HEK293 (cell line): Measurements from ENCODE around the gene CLNK.
A peak's percentile ranks its signal among the peaks of the same experiment; 100 is the strongest.

Experiments
- CTCF ChIA-PET: fragments of 350-600 bp; formaldehyde crosslinking; extraction: SDS; loops from one replicate; lab custom pipeline; 2021; ENCODE audit warnings: antibody characterized with exemption; lab: Yijun Ruan, JAX
- POLR2A ChIA-PET: fragments of 300-600 bp; formaldehyde crosslinking; extraction: SDS; loops from one replicate; lab custom pipeline; 2020; ENCODE audit warnings: antibody characterized with exemption, inconsistent platforms; lab: Yijun Ruan, JAX
- H3K27ac ChIP-seq: fragments of 200-500 bp; sonication (Bioruptor generic); 2 replicates; pipeline ENCODE4 v1.5.1; 2014; ENCODE audit warnings: low read depth, low read length, control low read depth, inconsistent platforms; ENCODE audit errors: extremely low read depth
- H3K36me3 ChIP-seq, 2 experiments: fragments of 200-500 bp in 1 of 2; sonication (Bioruptor generic) in 1 of 2; 1 replicate in 1 of 2; 2 replicates in 1 of 2; pipeline ENCODE4 v1.5.1; 2014 to 2017; ENCODE audit warnings: inconsistent platforms in 2 of 2, low read length in 2 of 2; ENCODE audit not compliant: control insufficient read depth in 2 of 2, insufficient read depth in 1 of 2
- H3K4me1 ChIP-seq: fragments of 200-500 bp; sonication (Bioruptor generic); 2 replicates; pipeline ENCODE4 v1.5.1; 2014; ENCODE audit warnings: mild to moderate bottlenecking, low read length, inconsistent platforms; ENCODE audit not compliant: control insufficient read depth, insufficient read depth
- H3K4me3 ChIP-seq: 2 replicates; pipeline ENCODE4 v1.5.1; 2011; ENCODE audit warnings: low read depth, mild to moderate bottlenecking, control low read depth, low read length, moderate library complexity
- H3K9me3 ChIP-seq: fragments of 200-500 bp; sonication (Bioruptor generic); 2 replicates; pipeline ENCODE4 v1.5.1; 2014; ENCODE audit warnings: low read depth, low read length, inconsistent platforms; ENCODE audit not compliant: control insufficient read depth, insufficient read depth
- BCL11B ChIP-seq: fragments of 450-650 bp; formaldehyde crosslinking; IDR thresholded peaks from 2 replicates; pipeline ENCODE4 v1.5.1; 2016; ENCODE audit warnings: low read depth, missing biosample characterization, missing genetic modification characterization
- HOXA7 ChIP-seq: sonication (generic); formaldehyde crosslinking; IDR thresholded peaks from 2 replicates; pipeline ENCODE4 v1.8.1; 2022; ENCODE audit warnings: missing genetic modification reagents, borderline replicate concordance
- HOXD13 ChIP-seq: sonication (generic); formaldehyde crosslinking; IDR thresholded peaks from 2 replicates; pipeline ENCODE4 v1.8.0; 2022; ENCODE audit warnings: missing genetic modification reagents, borderline replicate concordance
- MEIS1 ChIP-seq: sonication (generic); formaldehyde crosslinking; IDR thresholded peaks from 2 replicates; pipeline ENCODE4 v1.8.1; 2022; ENCODE audit warnings: missing genetic modification reagents, mild to moderate bottlenecking, borderline replicate concordance
- PRDM6 ChIP-seq: fragments of 450-650 bp; formaldehyde crosslinking; IDR thresholded peaks from 2 replicates; pipeline ENCODE4 v1.5.1; 2017; ENCODE audit warnings: missing biosample characterization, missing genetic modification characterization
- ZBTB48 ChIP-seq: fragments of 450-650 bp; formaldehyde crosslinking; IDR thresholded peaks from 2 replicates; pipeline ENCODE4 v1.5.1; 2016; ENCODE audit warnings: missing biosample characterization, missing genetic modification characterization
- ZNF157 ChIP-seq: fragments of 450-650 bp; formaldehyde crosslinking; IDR thresholded peaks from 2 replicates; pipeline ENCODE4 v1.5.1; 2016; ENCODE audit warnings: missing biosample characterization, missing genetic modification characterization
- ZNF292 ChIP-seq: fragments of 450-650 bp; formaldehyde crosslinking; IDR thresholded peaks from 2 replicates; pipeline ENCODE4 v1.5.1; 2016; ENCODE audit warnings: low read depth, missing biosample characterization, missing genetic modification characterization, borderline replicate concordance
- ZNF311 ChIP-seq: fragments of 450-650 bp; formaldehyde crosslinking; IDR thresholded peaks from 2 replicates; pipeline ENCODE4 v1.5.1; 2017; ENCODE audit warnings: missing biosample characterization, missing genetic modification characterization, borderline replicate concordance
- ZNF354C ChIP-seq: fragments of 450-650 bp; formaldehyde crosslinking; IDR thresholded peaks from 2 replicates; pipeline ENCODE4 v1.5.1; 2016; ENCODE audit warnings: missing biosample characterization, missing genetic modification characterization, low read depth, borderline replicate concordance
- ZNF366 ChIP-seq: fragments of 450-650 bp; formaldehyde crosslinking; conservative IDR thresholded peaks from 2 replicates; pipeline ENCODE4 v1.5.1; 2016; ENCODE audit warnings: missing biosample characterization, missing genetic modification characterization
- ZNF473 ChIP-seq: fragments of 450-650 bp; formaldehyde crosslinking; IDR thresholded peaks from 2 replicates; pipeline ENCODE4 v1.5.1; 2017; ENCODE audit warnings: missing biosample characterization, missing genetic modification characterization
- ZNF585B ChIP-seq: fragments of 450-650 bp; formaldehyde crosslinking; IDR thresholded peaks from 2 replicates; pipeline ENCODE4 v1.5.1; 2016; ENCODE audit warnings: missing biosample characterization, missing genetic modification characterization
- ZNF621 ChIP-seq: fragments of 450-650 bp; formaldehyde crosslinking; IDR thresholded peaks from 2 replicates; pipeline ENCODE4 v1.5.1; 2017; ENCODE audit warnings: missing biosample characterization, missing genetic modification characterization
- ZNF626 ChIP-seq: fragments of 450-650 bp; sonication (Bioruptor Pico); formaldehyde crosslinking; IDR thresholded peaks from 2 replicates; pipeline ENCODE4 v1.5.1; 2018; ENCODE audit warnings: missing biosample characterization, missing genetic modification characterization, inconsistent platforms
- ZNF629 ChIP-seq: fragments of 450-650 bp; formaldehyde crosslinking; IDR thresholded peaks from 2 replicates; pipeline ENCODE4 v1.5.1; 2017; ENCODE audit warnings: missing biosample characterization, missing genetic modification characterization
- ZNF654 ChIP-seq: fragments of 450-650 bp; formaldehyde crosslinking; IDR thresholded peaks from 2 replicates; pipeline ENCODE4 v1.5.1; 2016; ENCODE audit warnings: low read depth, missing biosample characterization, missing genetic modification characterization
- ZNF704 ChIP-seq: fragments of 450-650 bp; formaldehyde crosslinking; IDR thresholded peaks from 2 replicates; pipeline ENCODE4 v1.5.1; 2016; ENCODE audit warnings: missing biosample characterization, missing genetic modification characterization
- ZNF785 ChIP-seq: fragments of 450-650 bp; formaldehyde crosslinking; IDR thresholded peaks from 2 replicates; pipeline ENCODE4 v1.5.1; 2016; ENCODE audit warnings: missing biosample characterization, missing genetic modification characterization
- ZSCAN30 ChIP-seq: fragments of 450-650 bp; IDR thresholded peaks from 2 replicates; pipeline ENCODE4 v1.5.1; 2018; ENCODE audit warnings: missing biosample characterization, mild to moderate bottlenecking, missing genetic modification characterization, moderate library complexity
- TF ChIP-seq, protein P1 (sequence below): fragments of 450-650 bp; formaldehyde crosslinking; IDR thresholded peaks from 2 replicates; pipeline ENCODE4 v1.5.1; 2016; ENCODE audit warnings: missing biosample characterization, missing genetic modification characterization
- TF ChIP-seq, protein P2 (sequence below): fragments of 450-650 bp; formaldehyde crosslinking; IDR thresholded peaks from 2 replicates; pipeline ENCODE4 v1.5.1; 2016; ENCODE audit warnings: missing biosample characterization, missing genetic modification characterization
- TF ChIP-seq, protein P3 (sequence below): fragments of 450-650 bp; formaldehyde crosslinking; IDR thresholded peaks from 2 replicates; pipeline ENCODE4 v1.5.1; 2016; ENCODE audit warnings: missing biosample characterization, missing genetic modification characterization

Gene CLNK

GRCh38 chr4:10656420-10656819 lies 28.1 kb downstream of the CLNK start:
- Histone ChIP-seq H3K4me3 (no peak overlapping the region), H3K4me1 (peaks cover 14% of the 10 kb centered on the region), H3K27ac (no peak overlapping the region), H3K36me3 (no peaks in the 10 kb centered on the region), H3K9me3 (no peaks in the 10 kb centered on the region)
- CTCF ChIA-PET: no interaction called here
- TF ChIP-seq ZNF366 (tag by site-specific recombination) (no peak), ZSCAN30 (tag by site-specific recombination) (no peak), ZNF292 (tag by site-specific recombination) (no peak), ZNF157 (no peak), HOXD13 (CRISPR knock-in tag) (no peak), ZNF354C (tag by site-specific recombination) (no peak), ZBTB48 (tag by site-specific recombination) (no peak), HOXA7 (CRISPR knock-in tag) (no peak), PRDM6 (tag by site-specific recombination) (no peak), ZNF654 (tag by site-specific recombination) (no peak), ZNF585B (tag by site-specific recombination) (no peak), BCL11B (no peak), MEIS1 (no peak)
- TF ChIP-seq, protein P1, sequence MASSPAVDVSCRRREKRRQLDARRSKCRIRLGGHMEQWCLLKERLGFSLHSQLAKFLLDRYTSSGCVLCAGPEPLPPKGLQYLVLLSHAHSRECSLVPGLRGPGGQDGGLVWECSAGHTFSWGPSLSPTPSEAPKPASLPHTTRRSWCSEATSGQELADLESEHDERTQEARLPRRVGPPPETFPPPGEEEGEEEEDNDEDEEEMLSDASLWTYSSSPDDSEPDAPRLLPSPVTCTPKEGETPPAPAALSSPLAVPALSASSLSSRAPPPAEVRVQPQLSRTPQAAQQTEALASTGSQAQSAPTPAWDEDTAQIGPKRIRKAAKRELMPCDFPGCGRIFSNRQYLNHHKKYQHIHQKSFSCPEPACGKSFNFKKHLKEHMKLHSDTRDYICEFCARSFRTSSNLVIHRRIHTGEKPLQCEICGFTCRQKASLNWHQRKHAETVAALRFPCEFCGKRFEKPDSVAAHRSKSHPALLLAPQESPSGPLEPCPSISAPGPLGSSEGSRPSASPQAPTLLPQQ (tag by site-specific recombination): no peak
- TF ChIP-seq, protein P2, sequence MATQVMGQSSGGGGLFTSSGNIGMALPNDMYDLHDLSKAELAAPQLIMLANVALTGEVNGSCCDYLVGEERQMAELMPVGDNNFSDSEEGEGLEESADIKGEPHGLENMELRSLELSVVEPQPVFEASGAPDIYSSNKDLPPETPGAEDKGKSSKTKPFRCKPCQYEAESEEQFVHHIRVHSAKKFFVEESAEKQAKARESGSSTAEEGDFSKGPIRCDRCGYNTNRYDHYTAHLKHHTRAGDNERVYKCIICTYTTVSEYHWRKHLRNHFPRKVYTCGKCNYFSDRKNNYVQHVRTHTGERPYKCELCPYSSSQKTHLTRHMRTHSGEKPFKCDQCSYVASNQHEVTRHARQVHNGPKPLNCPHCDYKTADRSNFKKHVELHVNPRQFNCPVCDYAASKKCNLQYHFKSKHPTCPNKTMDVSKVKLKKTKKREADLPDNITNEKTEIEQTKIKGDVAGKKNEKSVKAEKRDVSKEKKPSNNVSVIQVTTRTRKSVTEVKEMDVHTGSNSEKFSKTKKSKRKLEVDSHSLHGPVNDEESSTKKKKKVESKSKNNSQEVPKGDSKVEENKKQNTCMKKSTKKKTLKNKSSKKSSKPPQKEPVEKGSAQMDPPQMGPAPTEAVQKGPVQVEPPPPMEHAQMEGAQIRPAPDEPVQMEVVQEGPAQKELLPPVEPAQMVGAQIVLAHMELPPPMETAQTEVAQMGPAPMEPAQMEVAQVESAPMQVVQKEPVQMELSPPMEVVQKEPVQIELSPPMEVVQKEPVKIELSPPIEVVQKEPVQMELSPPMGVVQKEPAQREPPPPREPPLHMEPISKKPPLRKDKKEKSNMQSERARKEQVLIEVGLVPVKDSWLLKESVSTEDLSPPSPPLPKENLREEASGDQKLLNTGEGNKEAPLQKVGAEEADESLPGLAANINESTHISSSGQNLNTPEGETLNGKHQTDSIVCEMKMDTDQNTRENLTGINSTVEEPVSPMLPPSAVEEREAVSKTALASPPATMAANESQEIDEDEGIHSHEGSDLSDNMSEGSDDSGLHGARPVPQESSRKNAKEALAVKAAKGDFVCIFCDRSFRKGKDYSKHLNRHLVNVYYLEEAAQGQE (tag by site-specific recombination): no peak
- TF ChIP-seq, protein P3, sequence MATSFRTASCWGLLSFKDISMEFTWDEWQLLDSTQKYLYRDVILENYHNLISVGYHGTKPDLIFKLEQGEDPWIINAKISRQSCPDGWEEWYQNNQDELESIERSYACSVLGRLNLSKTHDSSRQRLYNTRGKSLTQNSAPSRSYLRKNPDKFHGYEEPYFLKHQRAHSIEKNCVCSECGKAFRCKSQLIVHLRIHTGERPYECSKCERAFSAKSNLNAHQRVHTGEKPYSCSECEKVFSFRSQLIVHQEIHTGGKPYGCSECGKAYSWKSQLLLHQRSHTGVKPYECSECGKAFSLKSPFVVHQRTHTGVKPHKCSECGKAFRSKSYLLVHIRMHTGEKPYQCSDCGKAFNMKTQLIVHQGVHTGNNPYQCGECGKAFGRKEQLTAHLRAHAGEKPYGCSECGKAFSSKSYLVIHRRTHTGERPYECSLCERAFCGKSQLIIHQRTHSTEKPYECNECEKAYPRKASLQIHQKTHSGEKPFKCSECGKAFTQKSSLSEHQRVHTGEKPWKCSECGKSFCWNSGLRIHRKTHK: no peak
- POLR2A ChIA-PET: interaction anchor here (0.6 kb wide), 1 partner anchor 127 kb away, joined by 3 read pairs; no protein-coding TSS in a partner anchor

DNA sequence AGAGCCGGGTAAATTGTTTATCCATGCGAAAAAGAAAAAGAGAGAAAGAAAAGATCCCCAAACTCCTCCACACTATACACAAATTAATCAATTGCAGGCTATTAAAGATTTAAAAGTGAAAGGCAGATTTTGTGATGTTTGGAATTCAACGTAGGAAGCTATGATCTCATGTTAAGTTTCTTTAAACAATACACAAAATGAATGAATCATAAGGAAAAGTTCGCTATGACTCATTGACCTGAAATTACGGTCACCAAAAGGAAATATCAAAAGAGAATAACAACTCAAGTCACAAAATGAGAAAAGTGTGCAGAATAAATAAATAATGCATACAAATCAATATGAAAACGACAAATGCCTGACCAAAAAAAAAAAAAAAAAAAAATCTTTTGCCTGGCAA lies 28.6 kb downstream of the CLNK start:
- no peak overlapping the region for H3K27ac ChIP-seq
- H3K9me3 ChIP-seq: no peaks in the 10 kb centered on the region
- H3K4me1 ChIP-seq: peaks cover 14% of the 10 kb centered on the region
- ChIA-PET CTCF (interaction anchor here (0.6 kb wide), 1 partner anchor 9 kb away, joined by 5 read pairs; no protein-coding TSS in a partner anchor), POLR2A (interaction anchor here (0.6 kb wide), 1 partner anchor 126 kb away, joined by 3 read pairs; no protein-coding TSS in a partner anchor)
- 0 out of 2 replicates have a peak, but pooled peaks have one; percentile 34 for TF ChIP-seq ZNF629 (tag by site-specific recombination)
- no peak for TF ChIP-seq ZNF473 (tag by site-specific recombination)
- TF ChIP-seq ZNF704 (tag by site-specific recombination): no peak
- no peak for TF ChIP-seq ZNF621
- TF ChIP-seq ZNF626 (tag by site-specific recombination): no peak
- no peak for TF ChIP-seq ZNF785 (tag by site-specific recombination)
- TF ChIP-seq ZNF311 (tag by site-specific recombination): no peak
- H3K4me3 ChIP-seq: no peak overlapping the region
- no peaks in the 10 kb centered on the region for H3K36me3 ChIP-seq
